Measurements from ENCODE around the gene HACD4. TPM values are rescaled to one million over a fixed set of nuclear protein-coding genes. Genes with fewer than 3 reads are reported as not detected.
A peak's percentile ranks its signal among the peaks of the same experiment; 100 is the strongest.

Gene HACD4
- total and polyA plus RNA-seq, 11 donors = 0.23 to 2.8 (median 0.63) TPM

DNA sequence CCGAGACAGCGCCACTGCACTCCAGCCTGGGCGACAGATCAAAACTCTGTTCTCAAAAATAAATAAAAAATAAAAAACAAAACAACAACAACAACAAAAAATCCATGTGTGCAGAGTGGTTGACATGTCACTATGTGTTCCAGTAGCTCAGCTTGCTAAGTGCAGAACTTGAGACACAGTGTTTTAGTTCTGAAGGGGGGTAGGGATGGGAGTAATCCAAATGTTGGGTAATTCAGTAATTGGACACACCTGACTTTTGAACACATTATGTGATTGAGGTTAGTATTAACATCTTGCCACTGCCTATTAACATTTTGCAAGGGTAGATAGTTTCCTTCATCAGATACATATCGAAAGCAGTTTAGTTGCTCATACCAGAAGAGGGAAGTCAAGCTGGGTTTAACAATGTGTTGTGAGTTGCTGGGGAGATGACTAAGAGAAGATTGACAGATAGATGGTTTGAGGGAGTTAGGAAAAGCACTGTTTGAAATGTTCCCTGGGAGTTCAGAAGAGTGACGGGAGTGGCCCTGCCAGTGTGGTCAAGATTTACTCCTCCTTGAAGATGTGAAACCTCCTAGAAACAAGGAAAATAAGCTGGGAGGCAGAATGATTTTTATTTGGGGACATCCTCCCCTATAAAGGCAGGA lies 928 bp downstream of the HACD4 start:
- peak in 3 of 4 donors; percentile 55 to 59 (median 56) for ATAC-seq
- no peaks in the 10 kb centered on the region for H3K9me3 ChIP-seq

DNA sequence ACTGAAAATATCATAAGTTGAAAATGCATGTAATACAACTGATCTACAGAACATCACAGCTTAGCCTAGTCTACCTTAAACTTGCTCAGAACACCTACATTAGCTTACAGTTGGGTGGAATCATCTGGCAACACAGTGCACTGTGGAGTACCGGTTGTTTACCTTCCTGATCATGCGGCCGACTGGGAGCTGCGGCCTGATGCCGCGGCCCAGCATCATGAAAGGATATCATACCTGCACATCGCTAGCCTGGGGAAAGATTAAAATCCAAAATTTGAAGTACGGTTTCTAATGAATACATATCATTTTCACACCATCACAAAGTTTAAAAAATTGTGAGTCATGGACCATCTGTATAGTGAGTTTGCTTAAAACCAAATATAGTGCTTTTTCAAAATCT lies 1.8 kb downstream of the HACD4 start:
- Histone ChIP-seq H3K4me1 (peaks cover 0 to 49% (median 4%) of the 10 kb centered on the region in 12 donors), H3K27me3 (peaks cover 0 to 10% (median 0%) of the 10 kb centered on the region in 9 donors), H3K36me3 (peaks cover 0 to 9% (median 0%) of the 10 kb centered on the region in 9 donors), H3K9me3 (no peaks in the 10 kb centered on the region), H3K27ac (peak overlapping the region in 1 of 12 donors; percentile 86), H3K4me3 (no peak overlapping the region)
- TF ChIP-seq CTCF (IDR thresholded peaks at IDR 0.05) (no peak), POLR2A (IDR thresholded peaks at IDR 0.05) (no peak)
- intact Hi-C loops (cut with DNase I) = loop anchor here in 4 of 10 donors (10.0 kb wide), 2 partner anchors 75 to 85 kb away; no protein-coding TSS in a partner anchor
- 74 to 85% (median 79%) methylated on average over 8 of the region's 8 CpGs for WGBS, 4 donors
- DNase-seq = no peak
- ATAC-seq = no peak

More for the DNA sequence above, 928 bp downstream of the HACD4 start:
- Histone ChIP-seq H3K27me3 (peaks cover 0 to 11% (median 0%) of the 10 kb centered on the region in 9 donors), H3K36me3 (peaks cover 0 to 9% (median 0%) of the 10 kb centered on the region in 9 donors), H3K27ac (peak overlapping the region in 9 of 12 donors; percentile 18 to 88 (median 45)), H3K4me3 (peak overlapping the region in 10 of 12 donors; percentile 46 to 73 (median 62)), H3K4me1 (peaks cover 0 to 44% (median 4%) of the 10 kb centered on the region in 12 donors)
- TF ChIP-seq CTCF (IDR thresholded peaks at IDR 0.05) (no peak), POLR2A (IDR thresholded peaks at IDR 0.05) (no peak)
- intact Hi-C loops (cut with DNase I) = loop anchor here in 3 of 10 donors (10.0 kb wide), 2 partner anchors 74 to 84 kb away; no protein-coding TSS in a partner anchor
- WGBS, 4 donors = 80 to 89% (median 86%) methylated on average over 5 of the region's 5 CpGs
- DNase-seq = no peak

DNA sequence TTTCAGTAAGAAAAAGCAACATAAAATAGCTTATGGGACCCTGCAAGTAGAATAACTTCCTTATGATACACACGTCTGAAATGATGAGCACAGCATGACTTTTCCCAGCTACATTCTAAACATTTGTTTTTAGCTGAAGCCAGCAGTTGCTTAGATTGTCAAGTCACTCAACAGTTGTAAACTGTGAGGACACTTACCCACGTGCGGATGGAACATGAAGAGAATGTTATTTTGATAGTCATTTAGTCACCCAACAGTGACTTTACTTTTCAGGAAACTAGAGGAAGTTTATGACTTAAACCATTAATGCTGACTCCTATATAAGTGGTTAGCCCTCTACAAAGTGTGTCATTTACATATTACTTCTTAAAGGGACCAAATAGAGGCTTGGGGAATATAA lies 3.0 kb downstream of the HACD4 start:
- TF ChIP-seq CTCF (IDR thresholded peaks at IDR 0.05) (no peak), POLR2A (IDR thresholded peaks at IDR 0.05) (no peak)
- ATAC-seq = no peak
- intact Hi-C loops (cut with DNase I) = loop anchor here in 1 of 10 donors (10.0 kb wide), 1 partner anchor 86 kb away; no protein-coding TSS in a partner anchor

GRCh38 chr9:21027295-21027694 lies 4.1 kb downstream of the HACD4 start:
- no peaks in the 10 kb centered on the region for H3K9me3 ChIP-seq
- ATAC-seq (no peak), DNase-seq (no peak)
- peaks cover 0 to 9% (median 0%) of the 10 kb centered on the region in 9 donors for H3K36me3 ChIP-seq
- peaks cover 0 to 61% (median 4%) of the 10 kb centered on the region in 12 donors for H3K4me1 ChIP-seq
- 81 to 86% (median 86%) methylated on average over 4 of the region's 4 CpGs for WGBS, 4 donors
- H3K27ac ChIP-seq = no peak overlapping the region
- no peak for TF ChIP-seq POLR2A (IDR thresholded peaks at IDR 0.05)
- intact Hi-C loops (cut with DNase I) = loop anchor here in 1 of 10 donors (10.0 kb wide), 1 partner anchor 88 kb away; no protein-coding TSS in a partner anchor
- H3K4me3 ChIP-seq = no peak overlapping the region
- no peaks in the 10 kb centered on the region for H3K27me3 ChIP-seq

More for the DNA sequence above, 3.0 kb downstream of the HACD4 start:
- no peaks in the 10 kb centered on the region for H3K9me3 ChIP-seq
- peak overlapping the region in 2 of 12 donors; percentile 28 to 33 for H3K27ac ChIP-seq
- H3K27me3 ChIP-seq = no peaks in the 10 kb centered on the region
- peaks cover 0 to 9% (median 0%) of the 10 kb centered on the region in 9 donors for H3K36me3 ChIP-seq
- H3K4me3 ChIP-seq = no peak overlapping the region
- 45 to 61% (median 49%) methylated on average over 3 of the region's 3 CpGs for WGBS, 4 donors
- peaks cover 0 to 57% (median 4%) of the 10 kb centered on the region in 12 donors for H3K4me1 ChIP-seq
- no peak for DNase-seq
